Panc1 (cell line): ENCODE data around the gene EOLA1.
"Not testable (repeated sequence)": the region's sequence is repeated elsewhere in the genome, so short reads cannot be mapped to it uniquely, and the experiment has no call there.

Experiments
- CTCF ChIP-seq: fragments of 450-650 bp; IDR thresholded peaks from 2 replicates; pipeline ENCODE4 v1.5.1; 2017; ENCODE audit warnings: mild to moderate bottlenecking
- TCF7L2 ChIP-seq: IDR thresholded peaks from 2 replicates; pipeline ENCODE4 v1.6.1; 2011; ENCODE audit warnings: mild to moderate bottlenecking, low read depth, low read length, inconsistent platforms

GRCh38 chrX:149537474-149537873 lies 3.3 kb upstream of the EOLA1 start:
- TF ChIP-seq CTCF, TCF7L2: not testable (repeated sequence)
